Psoas muscle (tissue), 8 donors: ENCODE measurements around the gene AQP3. TPM values are rescaled to one million over a fixed set of nuclear protein-coding genes. Genes with fewer than 3 reads are reported as not detected.
"Not testable (repeated sequence)": the region's sequence is repeated elsewhere in the genome, so short reads cannot be mapped to it uniquely, and the experiment has no call there.

Source experiments
- ATAC-seq, 4 donors: fragments of 200-7000 bp; cut with Tn5 transposase; one replicate each; pipeline ENCODE4 v1.9.1; 2020; ENCODE audit warnings: moderate library complexity in 3 of 4, mild to moderate bottlenecking in 2 of 4
- DNase-seq, 2 donors: peaks; one replicate each; pipeline ENCODE4 v3.0.0-alpha.2; 2020
- H3K27ac ChIP-seq: fragments of 200-600 bp; one replicate; pipeline ENCODE4 v1.8.0; 2022
- H3K27me3 ChIP-seq, 3 donors: fragments of 200-600 bp in 1 of 3; one replicate each; pipeline versions ENCODE4 v1.6.1 to v1.8.0; 2013 to 2022; ENCODE audit warnings: low read length in 2 of 3, mild to moderate bottlenecking in 2 of 3, moderate library complexity in 1 of 3; ENCODE audit not compliant: insufficient read depth in 3 of 3
- H3K36me3 ChIP-seq, 2 donors: fragments of 200-600 bp in 1 of 2; one replicate each; pipeline versions ENCODE4 v1.6.1 to v1.8.0; 2013 to 2022; ENCODE audit warnings: low read depth in 1 of 2, mild to moderate bottlenecking in 1 of 2, moderate library complexity in 1 of 2; ENCODE audit not compliant: insufficient read depth in 1 of 2
- H3K4me1 ChIP-seq: fragments of 200-600 bp; one replicate; pipeline ENCODE4 v1.8.0; 2022
- H3K4me3 ChIP-seq: fragments of 200-600 bp; one replicate; pipeline ENCODE4 v1.8.0; 2022; ENCODE audit warnings: mild to moderate bottlenecking
- H3K9me3 ChIP-seq: fragments of 200-600 bp; one replicate; pipeline ENCODE4 v1.8.0; 2022
- WGBS, 3 donors: extraction: QIAGEN DNeasy Blood & Tissue Kit; methylation state at CpG; one replicate each; pipeline versions ENCODE4 v1.1.6 to v1.1.7; 2013; 5-methylcytosine and 5-hydroxymethylcytosine counted together
- intact Hi-C, 2 donors: fragments of 100-400 bp; cut with DNase I; formaldehyde crosslinking; loops; one replicate each; pipeline versions ENCODE4 v1.11.0 to v1.14.2; 2022
- polyA plus RNA-seq, 3 donors: library from polyadenylated mRNA; stranded (reverse); fragments of 200-250 nt; gene quantifications; one replicate each; pipeline ENCODE4 v1.2.3, GENCODE V29; 2013
- total RNA-seq, 4 donors: library from RNA; stranded (reverse); fragmentation: NEBNext Ultra II Directional in 2 of 4; extraction: Animal tissue kit (Norgen Biotek cat#: 25700) in 2 of 4; gene quantifications; one replicate each; pipeline versions ENCODE4 v1.2.1 to v1.2.4, GENCODE V29; 2021 to 2023
- TF ChIP-seq, protein P1 (sequence below): fragments of 200-600 bp; IDR thresholded peaks from one replicate; pipeline ENCODE4 v1.8.0; 2022; ENCODE audit warnings: antibody characterized with exemption
- donor health status: healthy with polysubstance abuse.
- donor health status: DM: no; HTN: no; CAD: no; lungs with moderate emphysema.
- donor health status: Bipolar disorder and iron deficiency.
- donor health status: healthy.
- donor health status: DM: yes; HTN: yes; CAD: no.
- donor health status: DM: no; HTN: no; CAD: no.
- donor health status: DM: no; HTN: no; CAD: no.
- donor health status: DM: yes; HTN: yes; CAD: no.

AQP3 gene
- total and polyA plus RNA-seq, 7 donors, result 2.5 to 12.0 (median 4.7) TPM

DNA sequence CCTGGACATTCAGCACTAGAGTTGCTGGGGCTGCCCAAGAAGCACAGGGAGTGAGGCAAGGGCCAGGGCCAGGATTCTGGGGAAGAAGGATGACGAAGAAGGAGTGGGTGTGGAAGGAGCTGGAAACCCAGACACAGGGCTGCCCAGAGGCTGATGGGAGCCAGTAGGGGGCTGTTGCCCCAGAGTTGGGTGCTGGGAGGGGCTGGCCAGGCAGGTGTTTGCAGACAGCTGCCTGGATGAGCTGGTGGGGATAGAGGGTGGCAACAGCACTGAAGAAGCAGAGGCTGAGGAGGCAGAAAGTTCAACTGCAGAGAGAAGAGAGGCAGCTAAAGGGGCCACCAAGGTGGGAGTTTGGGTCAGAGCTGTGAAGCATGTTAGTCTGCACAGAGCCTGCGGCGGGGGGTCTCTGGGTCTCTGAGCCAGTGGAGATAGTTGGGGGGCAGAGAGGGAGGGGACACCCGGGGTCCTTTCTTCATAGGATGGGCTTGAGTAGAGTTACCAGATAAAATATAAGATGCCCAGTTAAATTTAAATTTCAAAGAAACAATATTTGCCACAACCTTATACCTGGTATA, 42.5 kb downstream of the AQP3 start:
- H3K4me1 ChIP-seq, result peaks cover 13% of the 10 kb centered on the region
- H3K9me3 ChIP-seq, result no peaks in the 10 kb centered on the region
- WGBS, 3 donors, result 82 to 92% (median 84%) methylated on average over 4 of the region's 4 CpGs
- TF ChIP-seq, protein P1, sequence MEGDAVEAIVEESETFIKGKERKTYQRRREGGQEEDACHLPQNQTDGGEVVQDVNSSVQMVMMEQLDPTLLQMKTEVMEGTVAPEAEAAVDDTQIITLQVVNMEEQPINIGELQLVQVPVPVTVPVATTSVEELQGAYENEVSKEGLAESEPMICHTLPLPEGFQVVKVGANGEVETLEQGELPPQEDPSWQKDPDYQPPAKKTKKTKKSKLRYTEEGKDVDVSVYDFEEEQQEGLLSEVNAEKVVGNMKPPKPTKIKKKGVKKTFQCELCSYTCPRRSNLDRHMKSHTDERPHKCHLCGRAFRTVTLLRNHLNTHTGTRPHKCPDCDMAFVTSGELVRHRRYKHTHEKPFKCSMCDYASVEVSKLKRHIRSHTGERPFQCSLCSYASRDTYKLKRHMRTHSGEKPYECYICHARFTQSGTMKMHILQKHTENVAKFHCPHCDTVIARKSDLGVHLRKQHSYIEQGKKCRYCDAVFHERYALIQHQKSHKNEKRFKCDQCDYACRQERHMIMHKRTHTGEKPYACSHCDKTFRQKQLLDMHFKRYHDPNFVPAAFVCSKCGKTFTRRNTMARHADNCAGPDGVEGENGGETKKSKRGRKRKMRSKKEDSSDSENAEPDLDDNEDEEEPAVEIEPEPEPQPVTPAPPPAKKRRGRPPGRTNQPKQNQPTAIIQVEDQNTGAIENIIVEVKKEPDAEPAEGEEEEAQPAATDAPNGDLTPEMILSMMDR, result no peak
- intact Hi-C loops, result loop anchor here in 1 of 2 donors (5.0 to 10.0 kb wide), 3 partner anchors 62 to 220 kb away; no protein-coding TSS in a partner anchor
- no peaks in the 10 kb centered on the region for H3K36me3 ChIP-seq
- no peaks in the 10 kb centered on the region for H3K27me3 ChIP-seq
- H3K27ac ChIP-seq, result no peak overlapping the region
- DNase-seq, result no peak
- ATAC-seq, result no peak
- H3K4me3 ChIP-seq, result no peak overlapping the region

DNA sequence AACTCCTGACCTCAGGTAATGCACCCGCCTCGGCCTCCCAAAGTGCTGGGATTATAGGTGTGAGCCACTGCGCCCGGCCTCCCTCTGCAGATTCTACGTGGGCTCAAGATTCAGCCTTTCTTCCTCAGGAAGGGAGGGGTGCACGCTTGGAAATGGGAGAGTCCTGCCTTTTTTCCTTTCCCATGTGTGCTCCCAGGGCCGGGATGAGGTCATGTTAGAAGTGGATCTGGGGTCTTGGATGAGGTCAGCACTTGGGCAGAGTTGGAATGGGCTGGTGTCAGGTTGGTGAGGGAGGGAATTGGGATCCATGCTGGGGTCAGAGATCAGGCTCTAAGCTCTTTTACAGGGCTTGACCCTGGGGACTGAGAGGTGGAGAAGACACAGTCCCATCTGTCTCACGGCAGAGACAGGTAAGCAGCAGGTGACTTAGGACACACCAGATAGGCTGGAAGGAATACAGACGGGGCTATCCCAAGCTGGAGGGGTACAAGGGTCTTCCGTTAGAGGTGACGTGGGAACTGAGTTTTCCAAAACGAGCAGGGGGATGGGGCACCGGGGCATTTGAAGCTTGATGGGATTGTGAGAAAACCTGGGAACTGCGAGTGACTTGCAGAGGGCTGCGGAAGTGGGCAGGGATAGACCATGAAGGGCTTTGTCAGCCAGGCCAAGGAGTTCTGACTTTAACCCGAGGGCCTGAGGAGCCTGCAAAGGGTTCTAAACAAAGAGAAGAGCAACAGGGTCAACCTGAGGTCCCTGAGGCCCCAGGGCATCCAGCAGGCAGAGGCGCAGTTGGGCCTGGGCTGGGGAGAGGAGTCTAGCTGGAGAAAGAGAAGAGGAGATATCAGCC, 43.2 kb downstream of the AQP3 start:
- ATAC-seq (peak in 2 of 4 donors; percentile 44 to 58), DNase-seq (peak in 1 of 2 donors; percentile 41)
- Histone ChIP-seq H3K4me1 (peaks cover 13% of the 10 kb centered on the region), H3K36me3 (no peaks in the 10 kb centered on the region), H3K27me3 (no peaks in the 10 kb centered on the region), H3K4me3 (no peak overlapping the region), H3K27ac (no peak overlapping the region), H3K9me3 (no peaks in the 10 kb centered on the region)
- 72 to 77% (median 77%) methylated on average over 17 of the region's 17 CpGs for WGBS, 3 donors
- intact Hi-C loops, result loop anchor here in 1 of 2 donors (10.0 kb wide), 1 partner anchor 221 kb away; no protein-coding TSS in a partner anchor
- TF ChIP-seq, protein P1, result no peak

DNA sequence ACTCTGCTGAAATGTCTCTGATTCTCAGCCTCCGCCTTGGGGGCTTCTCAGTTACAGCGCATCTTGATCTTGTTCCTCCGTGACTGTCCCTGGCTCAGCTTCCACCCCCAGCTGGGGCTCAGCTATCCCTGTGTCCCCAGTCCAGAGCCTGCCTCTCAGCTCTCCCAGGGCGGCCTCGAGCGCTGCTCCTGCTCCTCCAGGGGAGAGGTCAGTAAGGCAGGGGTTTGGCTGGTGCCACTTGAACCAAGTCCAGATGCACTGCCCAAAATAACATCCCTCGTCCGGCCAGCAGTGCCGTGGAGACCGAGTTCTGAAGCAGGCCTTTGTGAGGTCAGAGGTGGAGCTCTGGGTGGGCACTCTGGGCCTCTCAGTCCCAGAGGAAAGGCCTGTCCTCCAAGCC, 45.0 kb downstream of the AQP3 start, which contains the start of gene AQP7:
TSS of gene AQP7 (minus strand) at position 198 of the 400 bp plus-strand sequence. CDS start 1,306 bp downstream, outside the sequence.
- H3K9me3 ChIP-seq, ATAC-seq, H3K36me3 ChIP-seq, H3K27me3 ChIP-seq: not testable (repeated sequence)
- WGBS, 3 donors, result 19 to 24% (median 19%) methylated on average over 10 of the region's 10 CpGs
- Histone ChIP-seq H3K27ac (peak within 1 kb of the TSS; percentile 66), H3K4me3 (peak within 1 kb of the TSS; percentile 52), H3K4me1 (peaks cover 13% of the 10 kb centered on the region)
- intact Hi-C loops, result loop anchor here in 1 of 2 donors (10.0 kb wide), 1 partner anchor 222 kb away; no protein-coding TSS in a partner anchor
- DNase-seq, result peak in 1 of 2 donors; percentile 68

DNA sequence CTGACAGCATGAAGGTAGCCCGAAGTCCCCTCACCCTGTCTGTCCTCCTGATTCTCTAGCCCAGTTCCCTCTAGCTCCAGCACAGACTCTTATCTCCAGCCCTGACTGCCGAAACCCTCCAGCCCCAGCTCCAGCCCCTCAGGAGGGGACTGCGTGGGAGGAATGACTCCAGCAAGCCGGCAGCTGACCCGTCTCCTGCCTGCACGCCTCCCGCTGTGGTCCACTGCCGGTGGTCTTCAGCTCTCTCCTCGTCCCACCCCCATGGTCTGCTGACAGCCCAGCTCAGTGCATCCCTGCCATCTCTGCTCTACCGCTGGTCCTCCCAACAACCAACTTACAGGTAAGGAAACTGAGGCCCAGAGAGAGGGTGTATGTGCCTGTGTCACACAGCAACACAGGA, 45.6 kb downstream of the AQP3 start:
- peak overlapping the region; percentile 52 for H3K4me3 ChIP-seq
- WGBS, 3 donors, result 28 to 41% (median 38%) methylated on average over 9 of the region's 10 CpGs
- intact Hi-C loops, result loop anchor here in 1 of 2 donors (10.0 kb wide), 1 partner anchor 223 kb away; no protein-coding TSS in a partner anchor
- ATAC-seq, H3K27me3 ChIP-seq, DNase-seq, H3K9me3 ChIP-seq, H3K36me3 ChIP-seq: not testable (repeated sequence)
- H3K27ac ChIP-seq, result peak overlapping the region; percentile 66
- H3K4me1 ChIP-seq, result peaks cover 13% of the 10 kb centered on the region

DNA sequence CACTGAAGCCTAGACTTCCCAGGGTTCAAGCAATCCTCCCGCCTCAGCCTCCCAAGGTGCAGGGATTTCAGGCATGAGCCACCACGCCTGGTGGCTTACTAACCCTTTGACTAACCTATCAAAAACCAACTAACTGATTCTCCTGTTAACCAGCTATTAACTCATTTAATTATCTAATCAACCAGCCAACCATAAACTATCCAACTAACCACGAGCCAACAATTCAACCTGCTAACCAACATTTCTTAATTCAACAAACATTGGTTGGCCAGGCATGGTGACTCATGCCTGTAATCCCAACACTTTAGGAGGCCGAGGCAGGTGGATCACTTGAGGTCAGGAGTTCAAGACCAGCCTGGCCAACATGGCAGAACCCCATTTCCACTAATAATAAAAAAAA, 48.3 kb downstream of the AQP3 start:
- not testable (repeated sequence) for H3K27ac ChIP-seq

DNA sequence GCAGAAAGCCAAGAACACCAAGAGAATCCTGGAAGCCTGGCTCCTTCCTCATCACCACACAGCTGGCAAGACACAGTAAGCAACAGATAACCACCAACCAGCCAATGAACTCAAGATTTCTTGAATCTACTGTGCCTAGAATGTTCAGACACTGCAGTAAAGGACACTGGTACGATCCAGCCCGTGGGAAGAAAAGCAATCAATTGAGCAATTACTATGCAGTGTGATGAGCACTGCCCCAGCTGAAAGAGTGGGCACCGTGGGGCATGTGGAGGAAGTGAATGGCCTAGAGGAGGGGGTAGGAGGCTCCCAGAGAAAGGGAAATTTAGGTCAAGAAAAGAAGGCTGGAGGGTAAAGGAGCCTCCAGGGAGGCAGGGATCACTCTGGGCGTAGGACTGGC, 49.6 kb downstream of the AQP3 start:
- H3K9me3 ChIP-seq, DNase-seq, H3K4me3 ChIP-seq, H3K27me3 ChIP-seq, ATAC-seq, H3K27ac ChIP-seq, H3K36me3 ChIP-seq, intact Hi-C loops: not testable (repeated sequence)
- peaks cover 11% of the 10 kb centered on the region for H3K4me1 ChIP-seq
- WGBS, 3 donors, result 71 to 78% (median 72%) methylated on average over 2 to 3 of the region's 4 CpGs

More for the DNA sequence above, 48.3 kb downstream of the AQP3 start:
- DNase-seq, H3K27me3 ChIP-seq, H3K4me3 ChIP-seq, ATAC-seq, H3K36me3 ChIP-seq, intact Hi-C loops, H3K9me3 ChIP-seq: not testable (repeated sequence)
- WGBS, 3 donors, result 81 to 87% (median 85%) methylated on average over 4 of the region's 4 CpGs
- H3K4me1 ChIP-seq, result peaks cover 13% of the 10 kb centered on the region

DNA sequence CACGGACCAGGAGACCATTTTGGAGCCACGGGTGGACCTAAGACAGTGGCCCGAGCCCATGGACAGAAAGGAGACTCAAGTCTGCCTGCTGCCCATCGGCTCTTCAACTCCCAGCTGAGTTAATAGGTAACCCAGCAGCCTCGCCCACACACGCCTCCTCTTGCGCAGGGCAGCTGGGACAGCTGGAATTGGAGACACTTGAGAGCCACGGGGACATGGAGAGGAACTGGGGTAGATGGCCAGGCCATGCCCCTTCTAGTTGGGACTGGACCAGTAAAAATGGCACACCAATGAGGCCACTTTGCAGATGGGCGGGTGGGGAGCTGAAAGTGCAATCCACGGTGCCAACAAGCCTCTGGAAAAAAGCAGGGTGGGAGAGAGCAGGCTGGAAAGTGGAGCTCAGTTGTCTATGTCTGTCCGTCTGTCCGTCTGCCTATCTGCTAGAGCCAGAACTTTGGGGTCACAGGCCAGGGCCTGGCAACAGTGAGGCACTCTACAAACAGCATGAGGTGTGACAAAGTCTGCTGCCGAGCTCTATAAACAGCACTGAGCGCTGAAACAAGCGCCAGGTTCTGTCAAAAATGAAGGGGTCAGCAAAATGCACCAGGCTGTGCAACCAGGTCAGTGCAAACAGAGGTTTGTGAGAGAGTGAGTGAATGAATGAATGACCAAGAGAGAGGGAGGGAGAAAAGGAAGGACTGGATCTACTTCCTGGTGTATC, 52.1 kb downstream of the AQP3 start:
- H3K4me3 ChIP-seq, intact Hi-C loops, ATAC-seq, H3K27me3 ChIP-seq, H3K36me3 ChIP-seq, H3K9me3 ChIP-seq: not testable (repeated sequence)
- Histone ChIP-seq H3K4me1 (peaks cover 24% of the 10 kb centered on the region), H3K27ac (peak overlapping the region; percentile 36)
- WGBS, 3 donors, result 51 to 63% (median 57%) methylated on average over 15 of the region's 15 CpGs
- peak in 1 of 2 donors; percentile 48 for DNase-seq

DNA sequence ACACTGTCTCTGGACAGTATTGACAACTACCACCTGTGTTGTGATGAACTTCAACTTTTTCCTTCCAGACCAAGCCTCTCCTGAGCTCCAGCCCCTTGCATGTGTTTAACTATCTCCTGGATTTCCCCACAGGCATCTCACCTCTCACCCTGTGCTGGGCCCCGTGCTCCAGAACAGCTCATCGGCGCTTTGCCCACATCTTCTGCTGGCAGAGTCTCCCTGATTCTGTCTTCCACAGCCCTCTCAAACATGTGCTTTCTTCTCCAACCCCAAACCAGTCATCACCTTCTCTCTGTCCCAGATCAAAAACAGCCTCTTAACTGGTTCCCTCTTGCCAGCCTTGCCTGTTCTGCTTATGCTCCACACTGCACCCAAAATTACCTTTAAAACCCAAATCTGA, 53.4 kb downstream of the AQP3 start:
- H3K27ac ChIP-seq, result peak overlapping the region; percentile 81
- 45 to 60% (median 59%) methylated on average over 3 of the region's 3 CpGs for WGBS, 3 donors
- intact Hi-C loops, H3K36me3 ChIP-seq, ATAC-seq, H3K27me3 ChIP-seq, H3K9me3 ChIP-seq, H3K4me3 ChIP-seq: not testable (repeated sequence)
- H3K4me1 ChIP-seq, result peaks cover 24% of the 10 kb centered on the region
- peak in 1 of 2 donors; percentile 44 for DNase-seq
